Measurements from ENCODE around the gene IL11RA. TPM values are rescaled to one million over a fixed set of nuclear protein-coding genes. Genes with fewer than 3 reads are reported as not detected.

IL11RA gene
- total RNA-seq, 1 donor from 2014 or later: 25.7 TPM

DNA sequence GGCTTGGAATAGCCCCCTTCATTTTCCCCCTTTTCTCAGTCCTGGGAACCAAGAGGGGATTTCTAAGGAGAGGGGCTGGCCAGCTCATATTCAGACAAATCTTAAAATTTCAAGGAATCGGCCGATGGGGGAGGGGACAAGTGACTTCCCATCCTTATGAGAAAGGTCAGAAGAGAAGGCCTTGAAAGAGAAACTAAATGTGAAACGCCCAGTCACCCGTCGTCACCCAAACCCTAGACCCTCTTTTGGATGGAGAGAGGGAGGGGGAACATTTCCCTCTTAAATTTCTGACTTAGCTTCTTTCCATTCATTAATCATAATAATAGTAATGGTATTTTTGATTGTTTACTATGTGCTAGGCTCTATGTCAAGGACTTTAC lies 39.9 kb downstream of the IL11RA start:
- no peak for DNase-seq
- H3K36me3 ChIP-seq: no peaks in the 10 kb centered on the region
- no peak overlapping the region for H3K4me3 ChIP-seq
- H3K27ac ChIP-seq: no peak overlapping the region
- H3K4me1 ChIP-seq: peaks cover 5% of the 10 kb centered on the region
- H3K27me3 ChIP-seq (ENCODE audit: low read depth): no peaks in the 10 kb centered on the region
- ATAC-seq: no peak
- TF ChIP-seq, protein P1, sequence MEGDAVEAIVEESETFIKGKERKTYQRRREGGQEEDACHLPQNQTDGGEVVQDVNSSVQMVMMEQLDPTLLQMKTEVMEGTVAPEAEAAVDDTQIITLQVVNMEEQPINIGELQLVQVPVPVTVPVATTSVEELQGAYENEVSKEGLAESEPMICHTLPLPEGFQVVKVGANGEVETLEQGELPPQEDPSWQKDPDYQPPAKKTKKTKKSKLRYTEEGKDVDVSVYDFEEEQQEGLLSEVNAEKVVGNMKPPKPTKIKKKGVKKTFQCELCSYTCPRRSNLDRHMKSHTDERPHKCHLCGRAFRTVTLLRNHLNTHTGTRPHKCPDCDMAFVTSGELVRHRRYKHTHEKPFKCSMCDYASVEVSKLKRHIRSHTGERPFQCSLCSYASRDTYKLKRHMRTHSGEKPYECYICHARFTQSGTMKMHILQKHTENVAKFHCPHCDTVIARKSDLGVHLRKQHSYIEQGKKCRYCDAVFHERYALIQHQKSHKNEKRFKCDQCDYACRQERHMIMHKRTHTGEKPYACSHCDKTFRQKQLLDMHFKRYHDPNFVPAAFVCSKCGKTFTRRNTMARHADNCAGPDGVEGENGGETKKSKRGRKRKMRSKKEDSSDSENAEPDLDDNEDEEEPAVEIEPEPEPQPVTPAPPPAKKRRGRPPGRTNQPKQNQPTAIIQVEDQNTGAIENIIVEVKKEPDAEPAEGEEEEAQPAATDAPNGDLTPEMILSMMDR (IDR thresholded peaks at IDR 0.05): no peak
- intact Hi-C loops (cut with DNase I): no loop called here
- no peaks in the 10 kb centered on the region for H3K9me3 ChIP-seq

DNA sequence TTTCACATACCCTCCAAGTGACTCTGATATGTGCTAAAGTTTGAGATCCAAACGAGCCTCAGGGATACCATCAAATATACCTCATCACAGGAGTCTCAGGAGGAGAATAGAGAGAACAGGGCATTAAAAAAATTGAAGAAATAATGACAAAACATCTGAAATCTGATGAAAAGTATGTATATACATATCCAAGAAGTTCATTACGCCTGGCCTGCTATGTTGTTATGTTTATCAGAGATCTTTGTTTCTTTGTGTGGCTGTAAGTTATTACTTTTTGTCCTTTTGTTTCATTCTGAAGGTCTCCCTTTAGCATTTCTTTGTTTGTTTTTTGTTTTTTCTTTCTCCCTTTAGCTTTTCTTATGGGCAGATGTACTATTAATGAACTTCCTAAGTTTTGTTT lies 41.6 kb downstream of the IL11RA start:
- Histone ChIP-seq H3K36me3 (no peaks in the 10 kb centered on the region), H3K9me3 (no peaks in the 10 kb centered on the region), H3K4me3 (no peak overlapping the region), H3K4me1 (peaks cover 5% of the 10 kb centered on the region), H3K27ac (no peak overlapping the region), H3K27me3 (ENCODE audit: low read depth) (no peaks in the 10 kb centered on the region)
- TF ChIP-seq, protein P1 (IDR thresholded peaks at IDR 0.05): no peak
- DNase-seq (no peak), ATAC-seq (no peak)
- intact Hi-C loops (cut with DNase I): no loop called here

DNA sequence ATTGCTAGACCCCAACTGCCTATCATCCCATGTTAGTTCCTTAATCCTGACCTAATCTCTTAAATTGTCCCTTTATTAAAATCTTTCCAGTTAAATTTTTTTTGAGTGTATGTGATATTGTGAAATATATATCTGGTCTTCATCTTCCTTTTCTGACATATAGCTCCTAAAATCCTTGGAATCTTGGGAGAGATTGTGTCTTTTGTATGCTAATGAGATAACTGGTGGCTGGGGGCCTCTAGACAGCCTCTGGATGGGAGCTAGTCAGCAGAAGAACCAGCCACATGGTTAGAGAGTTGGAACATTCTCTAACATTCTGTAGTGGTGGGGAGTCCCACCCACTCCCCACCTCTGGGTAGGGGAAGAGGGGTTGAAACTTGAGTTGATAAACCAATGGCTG lies 42.8 kb downstream of the IL11RA start:
- H3K4me1 ChIP-seq: peaks cover 5% of the 10 kb centered on the region
- intact Hi-C loops (cut with DNase I): no loop called here
- ATAC-seq (no peak), DNase-seq (no peak)
- no peak overlapping the region for H3K27ac ChIP-seq
- no peaks in the 10 kb centered on the region for H3K36me3 ChIP-seq
- TF ChIP-seq, protein P1 (IDR thresholded peaks at IDR 0.05): no peak
- H3K9me3 ChIP-seq: no peaks in the 10 kb centered on the region
- H3K4me3 ChIP-seq: no peak overlapping the region
- no peaks in the 10 kb centered on the region for H3K27me3 ChIP-seq (ENCODE audit: low read depth)

DNA sequence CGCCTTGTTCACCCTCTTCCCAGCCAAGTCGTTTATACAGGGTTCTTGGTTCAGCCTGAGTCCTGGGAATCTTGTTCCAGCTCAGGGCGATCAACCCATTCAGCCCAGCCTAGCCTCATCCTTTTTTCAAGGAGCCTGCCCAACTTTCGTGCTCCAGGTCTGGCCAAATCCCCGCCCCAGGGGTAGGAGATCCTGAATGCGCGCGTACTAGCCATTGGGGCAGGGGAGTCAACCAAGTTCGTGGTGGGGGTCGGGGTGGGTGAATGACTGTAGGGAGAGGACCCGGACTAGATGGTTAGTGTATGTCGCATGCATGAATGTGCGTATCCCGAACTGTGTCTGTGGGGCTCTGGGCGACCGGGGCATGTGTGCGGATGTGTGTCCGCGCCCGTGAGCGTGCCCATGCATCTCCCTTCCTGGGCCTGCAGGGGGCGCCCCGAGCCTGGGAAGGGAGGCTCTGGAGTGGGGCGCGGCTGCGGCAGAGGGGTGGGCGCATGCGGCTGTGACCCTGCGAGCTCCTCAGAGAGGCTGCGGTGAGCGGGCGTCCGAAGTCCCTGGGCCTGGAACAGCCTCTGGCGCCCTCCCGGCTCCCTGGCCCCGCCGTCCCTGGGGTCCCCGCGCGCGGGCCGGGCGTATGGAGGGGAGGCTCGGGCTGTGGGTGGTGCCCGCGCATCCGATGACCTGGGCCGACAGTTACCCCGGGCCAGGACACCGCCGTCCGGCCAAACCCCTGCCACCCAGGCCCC lies 49.2 kb downstream of the IL11RA start:
- no peaks in the 10 kb centered on the region for H3K36me3 ChIP-seq
- TF ChIP-seq, protein P1 (IDR thresholded peaks at IDR 0.05): peak; percentile 95
- H3K4me3 ChIP-seq: peak overlapping the region; percentile 82
- peak overlapping the region; percentile 77 for H3K27ac ChIP-seq
- intact Hi-C loops (cut with DNase I): no loop called here
- DNase-seq: peak; percentile 79
- peaks cover 7% of the 10 kb centered on the region for H3K4me1 ChIP-seq
- no peaks in the 10 kb centered on the region for H3K27me3 ChIP-seq (ENCODE audit: low read depth)
- ATAC-seq: peak; percentile 95 to 97
- H3K9me3 ChIP-seq: no peaks in the 10 kb centered on the region

DNA sequence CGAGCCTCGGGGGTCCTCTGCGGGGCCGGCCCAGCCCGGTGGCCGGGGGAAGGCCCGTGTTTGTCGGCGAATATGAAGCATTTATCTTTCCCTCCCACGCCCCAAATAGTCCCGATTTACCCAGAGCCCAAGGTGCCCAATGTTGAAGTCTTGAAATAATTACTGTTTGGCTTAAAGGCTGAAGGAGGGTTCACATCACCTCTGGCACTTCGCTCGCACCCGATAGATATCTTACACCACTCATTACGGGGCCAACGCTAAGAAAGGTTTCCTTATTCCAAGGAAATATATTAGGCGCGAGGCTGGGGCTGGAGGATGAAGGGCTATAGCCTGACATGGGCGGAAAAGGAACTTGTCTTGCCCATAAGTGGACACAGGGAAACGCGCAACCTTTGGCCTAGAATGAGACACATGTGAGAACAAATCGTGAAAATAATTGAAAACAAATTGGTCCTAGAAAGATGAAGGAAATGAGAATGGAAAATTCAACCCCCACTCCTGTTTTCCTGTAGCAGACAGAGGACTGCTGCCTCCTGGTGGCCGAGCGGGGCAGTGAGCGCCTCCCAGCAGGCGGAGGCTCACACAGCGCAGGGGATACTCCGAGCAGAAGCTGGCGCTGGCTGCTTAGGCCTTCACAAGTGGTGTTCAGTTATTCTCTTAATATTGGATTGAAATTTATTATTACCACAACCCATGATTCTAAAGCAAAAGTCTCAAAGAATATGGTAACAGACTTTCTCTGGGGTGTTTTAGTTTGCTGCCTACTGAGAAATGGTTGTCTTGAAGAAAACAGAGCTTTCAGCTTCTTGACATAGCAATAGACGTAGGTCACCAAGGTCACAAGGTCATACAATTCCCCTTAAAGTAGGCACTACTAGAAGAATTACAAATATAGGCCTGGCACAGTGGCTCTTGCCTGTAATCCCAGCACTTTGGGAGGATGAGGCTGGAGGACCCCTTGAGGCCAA lies 50.1 kb downstream of the IL11RA start:
- TF ChIP-seq, protein P1 (IDR thresholded peaks at IDR 0.05): peak; percentile 100
- Histone ChIP-seq H3K27me3 (ENCODE audit: low read depth) (no peaks in the 10 kb centered on the region), H3K4me3 (peak overlapping the region; percentile 82), H3K4me1 (peaks cover 7% of the 10 kb centered on the region), H3K27ac (peak overlapping the region; percentile 77), H3K9me3 (no peaks in the 10 kb centered on the region), H3K36me3 (no peaks in the 10 kb centered on the region)
- DNase-seq (peak; percentile 87), ATAC-seq (peak; percentile 95 to 96)
- intact Hi-C loops (cut with DNase I): no loop called here

Measured in lower lobe of right lung (tissue), 2 donors.